Neural progenitor cell (in vitro differentiated cells): ENCODE data around the gene PCGF6. TPM values are rescaled to one million over a fixed set of nuclear protein-coding genes. Genes with fewer than 3 reads are reported as not detected.

Experiments
- DNase-seq: peaks from one replicate; pipeline ENCODE4 v3.0.0-alpha.2; 2016; ENCODE audit warnings: low spot score
- H2AFZ ChIP-seq: fragments of 200-600 bp; sonication (generic); replicated peaks from 2 replicates; pipeline ENCODE4 v1.6.1; 2016; ENCODE audit warnings: antibody characterized with exemption
- H3F3A ChIP-seq: fragments of 200-600 bp; sonication (generic); 2 replicates; pipeline ENCODE4 v1.6.1; 2016; ENCODE audit warnings: antibody characterized with exemption, low read depth
- H3K27ac ChIP-seq: fragments of 200-600 bp; sonication (generic); 2 replicates; pipeline ENCODE4 v1.5.1; 2016; ENCODE audit warnings: mild to moderate bottlenecking
- H3K27me3 ChIP-seq: fragments of 200-600 bp; sonication (generic); 2 replicates; pipeline ENCODE4 v1.6.1; 2016; ENCODE audit warnings: mild to moderate bottlenecking, moderate library complexity
- H3K36me3 ChIP-seq: fragments of 200-600 bp; sonication (generic); 2 replicates; pipeline ENCODE4 v1.5.1; 2016
- H3K4me1 ChIP-seq: fragments of 200-600 bp; sonication (generic); 2 replicates; pipeline ENCODE4 v1.6.1; 2016; ENCODE audit warnings: mixed run types
- H3K4me2 ChIP-seq: fragments of 200-600 bp; sonication (generic); 2 replicates; pipeline ENCODE4 v1.6.1; 2016
- H3K4me3 ChIP-seq: fragments of 200-600 bp; sonication (generic); 2 replicates; pipeline ENCODE4 v1.5.1; 2016
- H3K79me2 ChIP-seq: fragments of 200-600 bp; sonication (generic); 2 replicates; pipeline ENCODE4 v1.6.1; 2016; ENCODE audit warnings: low read depth
- H3K9ac ChIP-seq: fragments of 200-600 bp; sonication (generic); 2 replicates; pipeline ENCODE4 v1.6.1; 2016
- H3K9me3 ChIP-seq: fragments of 200-600 bp; sonication (generic); 2 replicates; pipeline ENCODE4 v1.5.1; 2016; ENCODE audit warnings: low read depth
- H4K20me1 ChIP-seq: fragments of 200-600 bp; sonication (generic); 2 replicates; pipeline ENCODE4 v1.6.1; 2016; ENCODE audit warnings: low read depth
- H3K27ac Mint-ChIP-seq: 3 replicates; pipeline ENCODE4 v1.8.0; 2021; ENCODE audit warnings: mixed read lengths
- H3K27me3 Mint-ChIP-seq: 2 replicates; pipeline ENCODE4 v1.8.0; 2022; ENCODE audit warnings: low read depth, mild to moderate bottlenecking, inconsistent platforms, moderate library complexity, mixed read lengths; ENCODE audit not compliant: insufficient read depth
- H3K36me3 Mint-ChIP-seq: 3 replicates; pipeline ENCODE4 v1.8.0; 2021; ENCODE audit warnings: mixed read lengths
- H3K4me1 Mint-ChIP-seq: 3 replicates; pipeline ENCODE4 v1.8.0; 2021; ENCODE audit warnings: mixed read lengths
- H3K4me3 Mint-ChIP-seq: 3 replicates; pipeline ENCODE4 v1.8.0; 2021; ENCODE audit warnings: mild to moderate bottlenecking, moderate library complexity, mixed read lengths
- H3K9me3 Mint-ChIP-seq: 3 replicates; pipeline ENCODE4 v1.8.0; 2020; ENCODE audit warnings: mixed read lengths
- EZH2 ChIP-seq: fragments of 200-600 bp; sonication (generic); IDR thresholded peaks from 2 replicates; pipeline ENCODE4 v1.6.1; 2017; ENCODE audit warnings: antibody characterized with exemption, mild to moderate bottlenecking, moderate library complexity
- EZH2phosphoT487 ChIP-seq: fragments of 200-600 bp; sonication (generic); IDR thresholded peaks from 2 replicates; pipeline ENCODE4 v1.6.1; 2017; ENCODE audit warnings: antibody characterized with exemption
- total RNA-seq: library from RNA; depleted of rRNA; stranded (reverse); fragments of >200 nt; gene quantifications from 2 replicates; pipeline ENCODE4 v1.2.3, GENCODE V29; 2015; ENCODE audit warnings: low replicate concordance
- TF ChIP-seq, protein P1 (sequence below): fragments of 200-600 bp; sonication (generic); IDR thresholded peaks from 2 replicates; pipeline ENCODE4 v1.5.1; 2017; ENCODE audit warnings: antibody characterized with exemption, mild to moderate bottlenecking

PCGF6 gene
- total RNA-seq, 1 donor from 2014 or later, result 28.8 TPM

DNA sequence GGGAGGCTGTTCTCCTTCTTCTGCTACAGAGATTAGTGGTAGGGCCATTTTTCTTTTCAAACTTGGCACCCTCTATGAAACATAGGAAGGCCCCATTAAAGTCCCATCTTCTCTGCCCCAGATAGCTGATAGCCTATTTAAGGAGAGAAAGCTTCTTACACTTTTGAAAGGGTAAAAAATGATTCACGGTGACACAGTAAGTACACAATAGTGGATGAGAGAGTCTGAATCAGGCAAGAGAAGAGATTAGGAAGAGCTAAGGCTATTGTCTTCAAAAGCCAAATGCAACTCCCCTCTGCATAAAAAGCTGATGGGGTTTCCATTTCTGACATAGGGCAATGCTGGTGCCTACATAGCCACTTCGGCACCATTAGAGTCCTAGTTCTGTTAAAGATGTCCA, 70.4 kb downstream of the PCGF6 start:
- DNase-seq, result no peak
- Histone ChIP-seq H3K9me3 (no peaks in the 10 kb centered on the region), H3K4me1 (peaks cover 34% of the 10 kb centered on the region), H4K20me1 (peaks cover 44% of the 10 kb centered on the region), H3K27me3 (peaks cover 61% of the 10 kb centered on the region), H3K79me2 (no peaks in the 10 kb centered on the region), H3K27ac (no peak overlapping the region), H3K9ac (no peak overlapping the region), H3K4me2 (no peak overlapping the region), H3F3A (peaks cover 48% of the 10 kb centered on the region), H3K4me3 (no peak overlapping the region), H2AFZ (no peak overlapping the region), H3K36me3 (no peaks in the 10 kb centered on the region)
- H3K27me3 Mint-ChIP-seq, result peaks cover 31% of the 10 kb centered on the region
- no peak overlapping the region for H3K4me3 Mint-ChIP-seq
- TF ChIP-seq EZH2 (no peak), EZH2phosphoT487 (no peak)
- TF ChIP-seq, protein P1, sequence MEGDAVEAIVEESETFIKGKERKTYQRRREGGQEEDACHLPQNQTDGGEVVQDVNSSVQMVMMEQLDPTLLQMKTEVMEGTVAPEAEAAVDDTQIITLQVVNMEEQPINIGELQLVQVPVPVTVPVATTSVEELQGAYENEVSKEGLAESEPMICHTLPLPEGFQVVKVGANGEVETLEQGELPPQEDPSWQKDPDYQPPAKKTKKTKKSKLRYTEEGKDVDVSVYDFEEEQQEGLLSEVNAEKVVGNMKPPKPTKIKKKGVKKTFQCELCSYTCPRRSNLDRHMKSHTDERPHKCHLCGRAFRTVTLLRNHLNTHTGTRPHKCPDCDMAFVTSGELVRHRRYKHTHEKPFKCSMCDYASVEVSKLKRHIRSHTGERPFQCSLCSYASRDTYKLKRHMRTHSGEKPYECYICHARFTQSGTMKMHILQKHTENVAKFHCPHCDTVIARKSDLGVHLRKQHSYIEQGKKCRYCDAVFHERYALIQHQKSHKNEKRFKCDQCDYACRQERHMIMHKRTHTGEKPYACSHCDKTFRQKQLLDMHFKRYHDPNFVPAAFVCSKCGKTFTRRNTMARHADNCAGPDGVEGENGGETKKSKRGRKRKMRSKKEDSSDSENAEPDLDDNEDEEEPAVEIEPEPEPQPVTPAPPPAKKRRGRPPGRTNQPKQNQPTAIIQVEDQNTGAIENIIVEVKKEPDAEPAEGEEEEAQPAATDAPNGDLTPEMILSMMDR, result no peak
- H3K27ac Mint-ChIP-seq, result no peak overlapping the region
- peaks cover 23% of the 10 kb centered on the region for H3K4me1 Mint-ChIP-seq
- H3K9me3 Mint-ChIP-seq, result no peaks in the 10 kb centered on the region
- H3K36me3 Mint-ChIP-seq, result no peaks in the 10 kb centered on the region

DNA sequence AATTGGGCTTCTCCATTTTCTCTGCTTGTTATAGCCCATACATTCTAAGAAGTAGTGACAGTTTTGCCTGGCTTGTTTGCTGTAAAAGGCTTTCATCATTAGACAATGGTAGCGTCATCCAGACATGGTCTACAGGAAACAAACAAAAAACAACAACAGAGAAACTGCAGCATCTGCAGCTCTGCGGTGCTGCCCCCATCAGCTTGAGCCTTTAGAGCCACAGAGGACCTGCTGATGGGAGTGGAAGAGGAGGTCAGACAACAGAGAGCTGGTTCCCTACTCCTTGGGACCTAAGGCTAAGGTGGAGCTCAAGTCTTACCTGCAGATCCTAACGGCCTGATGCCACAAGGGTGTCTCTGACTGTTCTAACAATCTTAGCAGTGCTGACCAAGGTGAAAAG, 70.9 kb downstream of the PCGF6 start:
- Mint-ChIP-seq H3K9me3 (no peaks in the 10 kb centered on the region), H3K27me3 (peaks cover 33% of the 10 kb centered on the region), H3K27ac (no peak overlapping the region), H3K4me1 (peaks cover 23% of the 10 kb centered on the region), H3K36me3 (no peaks in the 10 kb centered on the region), H3K4me3 (peak overlapping the region; percentile 30)
- H3K27me3 ChIP-seq, result peaks cover 65% of the 10 kb centered on the region
- no peaks in the 10 kb centered on the region for H3K36me3 ChIP-seq
- H3F3A ChIP-seq, result peaks cover 48% of the 10 kb centered on the region
- no peaks in the 10 kb centered on the region for H3K79me2 ChIP-seq
- no peak overlapping the region for H3K9ac ChIP-seq
- H3K27ac ChIP-seq, result no peak overlapping the region
- H3K4me2 ChIP-seq, result no peak overlapping the region
- DNase-seq, result peak; percentile 4
- H3K4me1 ChIP-seq, result peaks cover 34% of the 10 kb centered on the region
- H3K4me3 ChIP-seq, result no peak overlapping the region
- TF ChIP-seq, protein P1, result no peak
- TF ChIP-seq EZH2 (no peak), EZH2phosphoT487 (no peak)
- H2AFZ ChIP-seq, result no peak overlapping the region
- no peaks in the 10 kb centered on the region for H3K9me3 ChIP-seq
- H4K20me1 ChIP-seq, result peaks cover 48% of the 10 kb centered on the region

DNA sequence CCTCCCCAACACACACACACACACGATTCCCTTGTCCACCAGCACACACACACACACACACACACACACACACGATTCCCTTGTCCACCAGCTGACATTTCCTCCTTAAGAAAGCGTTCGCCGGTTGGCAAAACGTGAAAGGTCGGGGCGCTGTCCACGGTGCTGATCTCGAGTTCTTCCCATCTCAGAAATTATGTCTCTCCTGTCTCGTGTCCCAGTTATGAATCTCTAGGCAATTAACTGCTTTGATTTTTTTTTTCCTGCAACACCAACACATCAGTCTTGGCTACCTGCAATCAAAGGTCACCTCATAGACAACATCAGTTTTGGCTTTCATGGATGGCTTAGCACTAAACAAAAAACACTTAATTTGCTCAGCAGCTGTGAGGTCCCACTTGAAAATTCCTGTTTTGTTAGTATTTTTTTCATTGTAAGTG, 72.1 kb downstream of the PCGF6 start:
- H3K27ac Mint-ChIP-seq, result no peak overlapping the region
- TF ChIP-seq EZH2phosphoT487 (no peak), EZH2 (no peak)
- TF ChIP-seq, protein P1, result no peak
- Histone ChIP-seq H3K9ac (no peak overlapping the region), H3K9me3 (no peaks in the 10 kb centered on the region), H3F3A (peaks cover 48% of the 10 kb centered on the region), H3K4me2 (no peak overlapping the region), H3K36me3 (no peaks in the 10 kb centered on the region), H3K27ac (no peak overlapping the region), H3K4me1 (peaks cover 34% of the 10 kb centered on the region), H3K27me3 (peaks cover 68% of the 10 kb centered on the region), H3K79me2 (no peaks in the 10 kb centered on the region), H3K4me3 (no peak overlapping the region), H2AFZ (no peak overlapping the region), H4K20me1 (peaks cover 48% of the 10 kb centered on the region)
- H3K27me3 Mint-ChIP-seq, result peaks cover 33% of the 10 kb centered on the region
- peak; percentile 90 for DNase-seq
- H3K9me3 Mint-ChIP-seq, result no peaks in the 10 kb centered on the region
- H3K36me3 Mint-ChIP-seq, result no peaks in the 10 kb centered on the region
- peaks cover 23% of the 10 kb centered on the region for H3K4me1 Mint-ChIP-seq
- H3K4me3 Mint-ChIP-seq, result peak overlapping the region; percentile 79
